Transverse colon (tissue), 4 donors: ENCODE data around the gene SOD1. TPM values are rescaled to one million over a fixed set of nuclear protein-coding genes. Genes with fewer than 3 reads are reported as not detected.

Experiments used
- DNase-seq: peaks from one replicate; pipeline ENCODE4 v3.0.0-alpha.2; 2019
- H3K27ac ChIP-seq, 4 donors: fragments of 200-600 bp; sonication (generic); 2 replicates each; pipeline ENCODE4 v1.5.1; 2016 to 2018; ENCODE audit warnings: inconsistent platforms in 4 of 4
- H3K27me3 ChIP-seq: fragments of 200-600 bp; sonication (generic); 2 replicates; pipeline ENCODE4 v1.5.1; 2017; ENCODE audit warnings: inconsistent platforms
- H3K36me3 ChIP-seq, 4 donors: fragments of 200-600 bp; sonication (generic); 2 replicates each; pipeline ENCODE4 v1.5.1; 2017 to 2019; ENCODE audit warnings: inconsistent platforms in 4 of 4
- H3K4me1 ChIP-seq, 4 donors: fragments of 200-600 bp; sonication (generic); 2 replicates each; pipeline ENCODE4 v1.5.1; 2017 to 2020; ENCODE audit warnings: inconsistent platforms in 4 of 4
- H3K4me3 ChIP-seq, 4 donors: fragments of 200-600 bp; sonication (generic); 1 replicate in 1 of 4; 2 replicates in 3 of 4; pipeline versions ENCODE4 v1.5.1 to v1.6.1; 2017 to 2019; ENCODE audit warnings: inconsistent platforms in 4 of 4
- H3K9me3 ChIP-seq, 2 donors: fragments of 200-600 bp; sonication (generic); 2 replicates each; pipeline ENCODE4 v1.5.1; 2017 to 2019; ENCODE audit warnings: inconsistent platforms in 2 of 2
- CTCF ChIP-seq, 5 experiments: fragments of 200-600 bp in 3 of 5; fragments of 450-650 bp in 2 of 5; sonication (generic) in 3 of 5; IDR thresholded peaks; 1 replicate in 2 of 5; 2 replicates in 3 of 5; pipeline ENCODE4 v1.5.1; 2016 to 2017; ENCODE audit warnings: antibody characterized with exemption in 5 of 5, inconsistent platforms in 3 of 5, mild to moderate bottlenecking in 2 of 5, moderate library complexity in 1 of 5
- EP300 ChIP-seq: sonication (generic); formaldehyde crosslinking; IDR thresholded peaks from one replicate; pipeline ENCODE4 v1.6.1; 2017; ENCODE audit warnings: antibody characterized with exemption, low read depth
- POLR2A ChIP-seq: fragments of 450-650 bp; IDR thresholded peaks from one replicate; pipeline ENCODE4 v1.6.1; 2016; ENCODE audit warnings: antibody characterized with exemption, mild to moderate bottlenecking, moderate library complexity
- POLR2AphosphoS5 ChIP-seq, 3 donors: sonication (generic); formaldehyde crosslinking; IDR thresholded peaks; one replicate each; pipeline ENCODE4 v1.6.1; 2016; ENCODE audit warnings: antibody characterized with exemption in 3 of 3
- WGBS, 2 donors: methylation state at CpG; one replicate each; pipeline ENCODE4 v1.1.5; 2018; ENCODE audit warnings: low coverage in 1 of 2; 5-methylcytosine and 5-hydroxymethylcytosine counted together
- in situ Hi-C, 4 donors: fragments of 200-750 bp; cut with MboI; loops; one replicate each; pipeline versions ENCODE4 v1.15.0 to v1.15.1; 2017; ENCODE audit warnings: low sequenced_read_pairs in 3 of 4, low pct_ligation_motif_present in 1 of 4, low pct_unique_long_range_greater_than_20kb in 1 of 4
- intact Hi-C: fragments of 100-400 bp; cut with DNase I; formaldehyde crosslinking; loops from one replicate; pipeline ENCODE4 v1.15.1; 2023; ENCODE audit warnings: low total_unique reads
- total RNA-seq, 4 donors: library from RNA; depleted of rRNA; stranded (reverse); fragments of >200 nt; gene quantifications; one replicate each; pipeline ENCODE4 v1.1.0, GENCODE V29; 2016

The SOD1 gene
- total RNA-seq, 4 donors from 2014 or later, result 117 to 312 (median 256) TPM

GRCh38 chr21:31616216-31616615 lies 43.3 kb upstream of the SOD1 start:
- intact Hi-C loops (no loop called here), in situ Hi-C loops (no loop called here)
- 76 to 91% methylated on average over 4 to 9 of the region's 9 CpGs for WGBS, 2 donors
- Histone ChIP-seq H3K4me1 (no peaks in the 10 kb centered on the region), H3K36me3 (no peaks in the 10 kb centered on the region), H3K27ac (no peak overlapping the region), H3K4me3 (no peak overlapping the region), H3K27me3 (no peaks in the 10 kb centered on the region), H3K9me3 (no peaks in the 10 kb centered on the region)
- TF ChIP-seq CTCF (IDR thresholded peaks at IDR 0.05) (no peak), POLR2A (no peak), EP300 (no peak), POLR2AphosphoS5 (IDR thresholded peaks at IDR 0.05) (no peak)
- no peak for DNase-seq

DNA sequence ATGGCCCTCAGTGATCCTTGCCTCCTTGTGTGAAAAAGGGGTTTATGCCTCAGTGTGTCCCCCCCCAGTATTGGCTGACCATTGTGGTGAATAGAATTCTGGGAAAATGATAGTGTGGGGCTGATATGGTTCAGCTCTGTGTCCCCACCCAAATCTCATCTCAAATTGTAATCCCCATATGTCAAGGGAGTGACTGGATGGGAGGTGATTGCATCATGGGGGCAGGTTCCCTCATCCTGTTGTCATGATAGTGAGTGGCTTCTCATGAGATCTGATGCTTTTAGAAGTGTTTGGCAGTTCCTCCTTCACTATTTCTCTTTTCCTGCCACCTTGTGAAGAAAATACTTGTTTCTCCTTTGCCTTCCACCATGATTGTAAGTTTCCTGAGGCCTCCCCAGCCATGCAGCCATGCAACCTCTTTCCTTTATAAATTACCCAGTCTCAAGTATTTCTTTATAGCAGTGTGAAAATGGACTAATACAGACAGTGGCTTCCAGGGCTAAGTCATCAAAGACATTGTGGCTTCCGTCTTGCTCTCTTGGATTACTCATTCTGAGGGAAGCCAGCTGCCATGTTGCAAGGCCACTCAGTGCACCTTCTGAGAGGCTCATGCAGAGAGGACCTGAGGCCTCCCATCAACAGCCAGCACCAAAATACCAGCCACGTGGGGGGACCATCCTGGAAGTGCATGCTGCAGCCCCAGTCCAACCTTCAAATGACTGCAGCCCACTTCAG lies 40.6 kb upstream of the SOD1 start:
- Histone ChIP-seq H3K27me3 (no peaks in the 10 kb centered on the region), H3K4me1 (no peaks in the 10 kb centered on the region), H3K4me3 (no peak overlapping the region), H3K36me3 (no peaks in the 10 kb centered on the region), H3K27ac (no peak overlapping the region), H3K9me3 (no peaks in the 10 kb centered on the region)
- TF ChIP-seq EP300, result no peak
- TF ChIP-seq POLR2AphosphoS5 (IDR thresholded peaks at IDR 0.05), result no peak
- no peak for TF ChIP-seq POLR2A
- no peak for TF ChIP-seq CTCF (IDR thresholded peaks at IDR 0.05)
- WGBS, 2 donors, result 57 to 60% methylated on average over 2 of the region's 2 CpGs
- no peak for DNase-seq
- in situ Hi-C loops, result no loop called here
- intact Hi-C loops, result no loop called here

GRCh38 chr21:31622397-31622796 lies 37.1 kb upstream of the SOD1 start:
- WGBS, 2 donors, result 59 to 71% methylated on average over 3 of the region's 3 CpGs
- H3K4me3 ChIP-seq, result no peak overlapping the region
- TF ChIP-seq POLR2A (no peak), POLR2AphosphoS5 (IDR thresholded peaks at IDR 0.05) (no peak), EP300 (no peak), CTCF (IDR thresholded peaks at IDR 0.05) (no peak)
- no peaks in the 10 kb centered on the region for H3K36me3 ChIP-seq
- no peak overlapping the region for H3K27ac ChIP-seq
- H3K9me3 ChIP-seq, result no peaks in the 10 kb centered on the region
- in situ Hi-C loops (no loop called here), intact Hi-C loops (no loop called here)
- no peaks in the 10 kb centered on the region for H3K4me1 ChIP-seq
- no peaks in the 10 kb centered on the region for H3K27me3 ChIP-seq
- no peak for DNase-seq

- TF ChIP-seq POLR2AphosphoS5 (IDR thresholded peaks at IDR 0.05) (no peak), EP300 (no peak)
- in situ Hi-C loops (no loop called here), intact Hi-C loops (no loop called here)
- Histone ChIP-seq H3K9me3 (no peaks in the 10 kb centered on the region), H3K4me1 (no peaks in the 10 kb centered on the region), H3K36me3 (no peaks in the 10 kb centered on the region), H3K27ac (no peak overlapping the region), H3K27me3 (no peaks in the 10 kb centered on the region), H3K4me3 (no peak overlapping the region)
- WGBS, 2 donors, result 70 to 85% methylated on average over 2 to 6 of the region's 6 CpGs
- DNase-seq, result no peak
These were observed 35.8 kb upstream of the SOD1 start for GRCh38 chr21:31623664-31624063.

DNA sequence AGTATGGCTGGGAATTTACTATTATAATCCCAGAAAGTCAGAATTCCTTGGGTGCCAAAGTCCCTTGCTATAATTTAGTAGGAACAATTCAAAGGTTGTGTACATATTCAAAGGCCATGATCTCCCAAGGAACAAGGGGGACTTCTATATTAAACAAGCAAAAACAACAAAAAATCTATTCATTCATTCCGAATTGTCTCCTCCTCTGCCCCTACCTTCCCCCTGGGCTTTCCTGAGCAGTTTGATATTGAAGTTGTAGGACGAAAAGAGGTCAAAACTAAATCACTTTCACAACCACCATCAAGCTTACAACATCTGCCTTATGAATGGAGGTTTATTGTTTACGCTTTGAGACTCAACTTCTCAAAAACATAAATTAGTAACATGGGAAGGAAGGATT lies 35.3 kb upstream of the SOD1 start:
- WGBS, 2 donors, result 77 to 80% methylated on average over 3 of the region's 3 CpGs
- Histone ChIP-seq H3K27ac (no peak overlapping the region), H3K27me3 (no peaks in the 10 kb centered on the region), H3K9me3 (no peaks in the 10 kb centered on the region), H3K4me3 (no peak overlapping the region), H3K4me1 (no peaks in the 10 kb centered on the region), H3K36me3 (no peaks in the 10 kb centered on the region)
- no peak for DNase-seq
- intact Hi-C loops (no loop called here), in situ Hi-C loops (no loop called here)
- no peak for TF ChIP-seq POLR2A
- TF ChIP-seq CTCF (IDR thresholded peaks at IDR 0.05), result no peak
- no peak for TF ChIP-seq EP300
- TF ChIP-seq POLR2AphosphoS5 (IDR thresholded peaks at IDR 0.05), result no peak
